BE2C (cell line): ENCODE measurements around the gene VAPA. TPM values are rescaled to one million over a fixed set of nuclear protein-coding genes. Genes with fewer than 3 reads are reported as not detected.

ENCODE experiments used
- DNase-seq: peaks from one replicate; pipeline ENCODE4 v3.0.0-alpha.2; 2020
- H3K27me3 ChIP-seq: fragments of 250-450 bp; sonication (Bioruptor Pico); 2 replicates; pipeline ENCODE4 v1.5.1; 2020; ENCODE audit warnings: mild to moderate bottlenecking
- H3K36me3 ChIP-seq: fragments of 250-450 bp; sonication (Bioruptor Pico); 2 replicates; pipeline ENCODE4 v1.5.1; 2020; ENCODE audit warnings: mild to moderate bottlenecking
- H3K4me1 ChIP-seq: fragments of 250-450 bp; sonication (Bioruptor Pico); 2 replicates; pipeline ENCODE4 v1.5.1; 2020
- H3K4me3 ChIP-seq: 2 replicates; pipeline ENCODE4 v1.5.1; 2011; ENCODE audit warnings: low read depth, low read length
- H3K9me3 ChIP-seq: fragments of 250-450 bp; sonication (Bioruptor Pico); 2 replicates; pipeline ENCODE4 v1.5.1; 2020
- polyA plus RNA-seq: library from polyadenylated mRNA; unstranded; fragments of >200 nt; gene quantifications from one replicate; pipeline ENCODE4 v1.2.1, GENCODE V29; 2012; ENCODE audit warnings: low read depth, missing spikeins; ENCODE audit not compliant: insufficient read length, insufficient read depth
- TF ChIP-seq, protein P1 (sequence below): IDR thresholded peaks from 2 replicates; pipeline ENCODE4 v1.5.1; 2012; ENCODE audit warnings: mild to moderate bottlenecking, low read depth, low read length

The VAPA gene, protein sequence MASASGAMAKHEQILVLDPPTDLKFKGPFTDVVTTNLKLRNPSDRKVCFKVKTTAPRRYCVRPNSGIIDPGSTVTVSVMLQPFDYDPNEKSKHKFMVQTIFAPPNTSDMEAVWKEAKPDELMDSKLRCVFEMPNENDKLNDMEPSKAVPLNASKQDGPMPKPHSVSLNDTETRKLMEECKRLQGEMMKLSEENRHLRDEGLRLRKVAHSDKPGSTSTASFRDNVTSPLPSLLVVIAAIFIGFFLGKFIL
- polyA plus RNA-seq, result 103 TPM

DNA sequence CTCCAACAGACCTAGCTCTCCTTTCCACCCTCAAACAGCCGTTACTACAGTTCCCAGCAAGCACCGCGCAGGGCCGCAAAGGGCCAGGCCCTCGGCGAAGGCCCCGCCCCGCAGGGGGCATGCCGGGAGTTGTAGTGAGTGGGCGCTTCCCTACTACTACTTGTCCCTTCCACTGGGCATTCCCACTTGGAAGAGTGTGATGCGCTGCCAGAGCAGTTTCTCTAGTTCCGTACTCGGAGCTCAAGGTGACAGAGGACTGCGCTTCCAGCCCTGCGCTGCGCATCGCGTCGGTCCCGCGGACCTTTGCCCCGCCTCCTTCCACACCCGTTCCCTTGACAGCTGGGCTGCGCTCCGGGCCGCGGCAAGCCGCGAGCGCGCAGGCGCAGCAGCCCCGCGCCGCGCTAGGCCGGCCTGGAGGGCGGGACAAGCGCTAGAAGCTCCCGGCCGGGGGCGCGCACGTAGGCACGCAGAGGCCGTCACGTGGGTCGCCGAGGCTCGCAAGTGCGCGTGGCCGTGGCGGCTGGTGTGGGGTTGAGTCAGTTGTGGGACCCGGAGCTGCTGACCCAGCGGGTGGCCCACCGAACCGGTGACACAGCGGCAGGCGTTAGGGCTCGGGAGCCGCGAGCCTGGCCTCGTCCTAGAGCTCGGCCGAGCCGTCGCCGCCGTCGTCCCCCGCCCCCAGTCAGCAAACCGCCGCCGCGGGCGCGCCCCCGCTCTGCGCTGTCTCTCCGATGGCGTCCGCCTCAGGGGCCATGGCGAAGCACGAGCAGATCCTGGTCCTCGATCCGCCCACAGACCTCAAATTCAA is at the start of gene VAPA:
Gene VAPA (plus strand): TSS at position 491 of the 808 bp plus-strand sequence. CDS start 241 bp downstream, at position 732.
- TF ChIP-seq, protein P1, sequence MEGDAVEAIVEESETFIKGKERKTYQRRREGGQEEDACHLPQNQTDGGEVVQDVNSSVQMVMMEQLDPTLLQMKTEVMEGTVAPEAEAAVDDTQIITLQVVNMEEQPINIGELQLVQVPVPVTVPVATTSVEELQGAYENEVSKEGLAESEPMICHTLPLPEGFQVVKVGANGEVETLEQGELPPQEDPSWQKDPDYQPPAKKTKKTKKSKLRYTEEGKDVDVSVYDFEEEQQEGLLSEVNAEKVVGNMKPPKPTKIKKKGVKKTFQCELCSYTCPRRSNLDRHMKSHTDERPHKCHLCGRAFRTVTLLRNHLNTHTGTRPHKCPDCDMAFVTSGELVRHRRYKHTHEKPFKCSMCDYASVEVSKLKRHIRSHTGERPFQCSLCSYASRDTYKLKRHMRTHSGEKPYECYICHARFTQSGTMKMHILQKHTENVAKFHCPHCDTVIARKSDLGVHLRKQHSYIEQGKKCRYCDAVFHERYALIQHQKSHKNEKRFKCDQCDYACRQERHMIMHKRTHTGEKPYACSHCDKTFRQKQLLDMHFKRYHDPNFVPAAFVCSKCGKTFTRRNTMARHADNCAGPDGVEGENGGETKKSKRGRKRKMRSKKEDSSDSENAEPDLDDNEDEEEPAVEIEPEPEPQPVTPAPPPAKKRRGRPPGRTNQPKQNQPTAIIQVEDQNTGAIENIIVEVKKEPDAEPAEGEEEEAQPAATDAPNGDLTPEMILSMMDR, result no peak
- no peaks in the 10 kb centered on the region for H3K9me3 ChIP-seq
- no peaks in the 10 kb centered on the region for H3K27me3 ChIP-seq
- peak; percentile 87 for DNase-seq
- H3K4me1 ChIP-seq, result no peaks in the 10 kb centered on the region
- H3K36me3 ChIP-seq, result no peaks in the 10 kb centered on the region
- peak within 1 kb of the TSS; percentile 76 for H3K4me3 ChIP-seq

DNA sequence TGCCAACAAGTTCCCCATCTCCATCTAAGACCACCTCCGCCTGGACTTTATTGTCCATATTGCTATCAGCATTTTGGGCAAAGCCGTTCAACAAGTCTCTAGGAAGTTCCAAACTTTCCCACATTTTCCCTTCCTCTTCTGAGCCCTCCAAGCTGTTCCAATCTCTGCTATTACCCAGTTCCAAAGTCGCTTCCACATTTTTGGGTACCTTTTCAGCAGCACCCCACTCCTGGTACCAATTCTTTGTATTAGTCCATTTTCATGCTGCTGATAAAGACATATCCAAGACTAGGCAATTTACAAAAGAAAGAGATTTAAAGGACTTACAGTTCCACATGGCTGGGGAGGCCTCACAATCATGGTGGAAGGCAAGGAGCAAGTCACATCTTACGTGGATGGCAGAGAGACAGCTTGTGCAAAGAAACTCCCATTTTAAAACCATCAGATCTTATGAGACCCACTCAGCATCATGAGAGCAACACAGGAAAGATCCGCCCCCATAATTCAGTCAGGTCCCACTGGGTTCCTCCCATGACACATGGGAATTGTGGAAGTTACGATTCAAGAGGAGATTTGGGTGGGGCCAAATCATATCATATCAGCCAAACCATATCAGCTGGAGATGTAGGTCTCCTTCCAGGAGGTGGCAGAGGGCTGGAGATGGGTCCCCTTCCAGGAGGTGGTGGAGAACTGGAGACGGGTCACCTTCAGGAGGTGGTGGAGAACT is 47.9 kb upstream of the VAPA start:
- Histone ChIP-seq H3K36me3 (no peaks in the 10 kb centered on the region), H3K4me3 (no peak overlapping the region), H3K4me1 (peaks cover 3% of the 10 kb centered on the region; the same call in 1 of the 2 replicates), H3K27me3 (no peaks in the 10 kb centered on the region), H3K9me3 (no peaks in the 10 kb centered on the region)
- no peak for DNase-seq
- TF ChIP-seq, protein P1, result no peak

DNA sequence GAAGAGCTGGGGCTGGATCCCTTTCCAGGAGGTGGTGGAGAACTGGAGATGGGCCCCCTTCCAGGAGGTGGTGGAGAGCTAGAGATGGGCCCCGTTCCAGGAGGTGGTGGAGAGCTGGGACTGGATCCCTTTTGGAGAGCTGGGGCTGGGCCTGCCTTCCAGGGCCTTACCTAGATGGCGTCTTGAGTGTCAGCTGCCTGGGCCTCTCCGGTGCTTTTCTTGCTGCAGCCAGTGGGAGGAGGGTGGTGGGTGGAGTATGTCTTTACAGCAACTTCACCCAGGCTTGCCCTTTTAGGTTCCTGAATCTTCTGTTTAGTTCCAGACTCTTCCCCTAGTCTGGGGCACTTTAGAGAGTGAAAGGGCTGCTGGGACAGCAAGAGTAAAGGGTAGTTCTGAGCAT is 47.2 kb upstream of the VAPA start:
- Histone ChIP-seq H3K4me1 (peaks cover 3% of the 10 kb centered on the region; the same call in 1 of the 2 replicates), H3K36me3 (no peaks in the 10 kb centered on the region), H3K27me3 (no peaks in the 10 kb centered on the region), H3K9me3 (no peaks in the 10 kb centered on the region), H3K4me3 (no peak overlapping the region)
- DNase-seq, result no peak
- TF ChIP-seq, protein P1, result no peak

DNA sequence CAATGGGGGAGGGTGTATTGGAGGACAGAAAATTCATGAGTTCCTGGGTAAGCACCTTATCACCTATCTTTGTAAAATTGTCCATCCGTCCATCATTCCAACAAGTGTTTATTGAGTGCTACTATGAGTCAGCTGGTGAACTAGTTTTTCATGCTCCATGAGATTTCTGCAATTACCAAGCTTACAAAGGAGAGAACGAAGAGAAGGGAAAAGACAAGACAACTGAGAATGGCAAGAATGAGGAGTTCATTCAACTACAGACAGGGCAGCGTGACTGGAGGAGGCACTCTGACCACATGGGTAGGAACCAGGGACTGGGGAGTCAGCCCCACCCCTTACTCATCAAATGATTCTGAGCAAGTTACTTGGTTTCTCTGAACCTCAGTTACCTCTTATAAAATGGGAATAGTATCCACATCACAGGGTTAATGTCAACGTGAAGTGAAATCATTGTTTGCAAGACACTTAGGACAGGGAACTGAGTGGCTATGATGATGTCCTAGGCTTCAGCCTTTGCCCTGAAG is 46.7 kb upstream of the VAPA start:
- Histone ChIP-seq H3K4me1 (peaks cover 3% of the 10 kb centered on the region; the same call in 1 of the 2 replicates), H3K27me3 (no peaks in the 10 kb centered on the region), H3K36me3 (no peaks in the 10 kb centered on the region), H3K9me3 (no peaks in the 10 kb centered on the region), H3K4me3 (no peak overlapping the region)
- TF ChIP-seq, protein P1, result no peak
- DNase-seq, result no peak

DNA sequence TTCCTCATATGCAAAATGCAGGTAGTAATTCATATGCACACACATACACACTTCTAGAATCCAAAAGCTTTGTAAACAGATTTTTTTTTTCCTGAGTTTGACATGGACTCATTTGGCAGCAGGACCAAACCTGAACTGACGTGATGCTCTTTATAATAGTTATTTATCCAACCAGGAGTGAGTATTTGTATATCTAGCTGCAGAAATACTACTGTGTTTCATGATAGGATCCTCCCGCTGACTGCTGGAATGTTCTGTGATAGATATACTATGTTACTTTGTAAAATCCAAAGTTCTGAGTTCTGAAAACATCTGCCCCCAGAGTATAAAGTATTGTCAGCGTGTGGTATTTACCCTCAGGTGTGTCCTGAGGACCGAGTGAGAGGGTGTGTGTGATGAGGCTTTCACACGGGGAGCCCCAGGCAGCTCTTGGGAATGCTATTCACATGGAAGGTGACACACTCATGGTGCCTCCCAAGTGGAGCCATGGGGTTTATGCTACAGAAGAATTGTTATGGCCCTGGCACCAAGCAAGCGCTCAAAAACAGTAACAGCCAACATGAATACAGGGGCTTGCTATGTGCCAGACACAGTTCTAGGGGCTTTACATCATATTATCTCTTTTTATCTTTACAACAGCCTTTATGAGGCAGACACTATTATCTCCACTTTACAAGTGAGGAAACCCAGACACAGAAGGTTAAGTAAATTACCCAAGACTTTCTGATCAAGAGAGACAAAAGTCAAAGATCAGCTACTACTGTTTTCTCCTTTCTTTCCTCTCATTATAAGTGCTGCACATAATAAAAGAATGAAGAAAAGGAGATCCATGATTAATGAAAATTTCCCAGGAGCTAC is 44.7 kb upstream of the VAPA start:
- H3K4me1 ChIP-seq, result peaks cover 3% of the 10 kb centered on the region; the same call in 1 of the 2 replicates
- H3K36me3 ChIP-seq, result no peaks in the 10 kb centered on the region
- peak; percentile 14 for DNase-seq
- no peaks in the 10 kb centered on the region for H3K27me3 ChIP-seq
- TF ChIP-seq, protein P1, result no peak
- H3K4me3 ChIP-seq, result no peak overlapping the region
- H3K9me3 ChIP-seq, result no peaks in the 10 kb centered on the region
